Hematopoietic multipotent progenitor cell treated with erythropoietin and hydrocortisone succinate and interleukin-3 and kit ligand, for 17 days (in vitro differentiated cells): Measurements from ENCODE around the gene PTPN4.
"Not testable (repeated sequence)": the region's sequence is repeated elsewhere in the genome, so short reads cannot be mapped to it uniquely, and the experiment has no call there.

Experiments
- DNase-seq: peaks from one replicate; pipeline ENCODE4 v3.0.0-alpha.2; 2015; ENCODE audit warnings: low spot score

Gene PTPN4

GRCh38 chr2:119947535-119947934 is 187.8 kb downstream of the PTPN4 start:
- DNase-seq = no peak

GRCh38 chr2:119950966-119951365 is 191.2 kb downstream of the PTPN4 start:
- DNase-seq = no peak

GRCh38 chr2:119958670-119959268 is 199.0 kb downstream of the PTPN4 start:
- DNase-seq = no peak

GRCh38 chr2:119960821-119961220 is 201.1 kb downstream of the PTPN4 start:
- no peak for DNase-seq

- no peak for DNase-seq
These were observed 222.2 kb downstream of the PTPN4 start for GRCh38 chr2:119981896-119982295.

- no peak for DNase-seq
These were observed 222.8 kb downstream of the PTPN4 start for GRCh38 chr2:119982506-119982905.

GRCh38 chr2:119983108-119983507 is 223.4 kb downstream of the PTPN4 start:
- DNase-seq = no peak

GRCh38 chr2:119996148-119996547 is 236.4 kb downstream of the PTPN4 start:
- no peak for DNase-seq

- DNase-seq = not testable (repeated sequence)
These were observed 237.5 kb downstream of the PTPN4 start for GRCh38 chr2:119996896-119997891.

GRCh38 chr2:120001471-120001870 is 241.7 kb downstream of the PTPN4 start:
- no peak for DNase-seq

GRCh38 chr2:120004254-120004653 is 244.5 kb downstream of the PTPN4 start:
- DNase-seq = no peak

- no peak for DNase-seq
These were observed 246.3 kb downstream of the PTPN4 start for GRCh38 chr2:120005834-120006521.

DNA sequence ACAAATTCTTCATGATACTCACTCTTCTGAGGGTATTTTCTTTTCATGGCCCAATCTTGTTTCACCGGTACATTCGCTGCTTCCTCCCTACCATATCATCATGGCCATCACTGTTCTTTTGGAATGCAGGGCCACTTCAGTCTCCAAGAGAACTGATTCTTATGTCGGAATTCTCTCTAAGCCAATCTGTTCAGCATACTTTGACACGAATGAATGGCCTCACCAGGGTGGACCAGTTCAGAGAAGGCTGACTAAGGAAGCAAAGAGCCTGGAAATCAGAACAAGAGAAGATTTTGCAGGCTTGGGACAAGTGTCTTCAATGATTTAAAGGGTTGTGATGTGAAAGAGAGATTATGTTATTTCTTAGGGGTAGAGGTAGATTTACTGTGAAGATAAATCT is 248.1 kb downstream of the PTPN4 start:
- no peak for DNase-seq

DNA sequence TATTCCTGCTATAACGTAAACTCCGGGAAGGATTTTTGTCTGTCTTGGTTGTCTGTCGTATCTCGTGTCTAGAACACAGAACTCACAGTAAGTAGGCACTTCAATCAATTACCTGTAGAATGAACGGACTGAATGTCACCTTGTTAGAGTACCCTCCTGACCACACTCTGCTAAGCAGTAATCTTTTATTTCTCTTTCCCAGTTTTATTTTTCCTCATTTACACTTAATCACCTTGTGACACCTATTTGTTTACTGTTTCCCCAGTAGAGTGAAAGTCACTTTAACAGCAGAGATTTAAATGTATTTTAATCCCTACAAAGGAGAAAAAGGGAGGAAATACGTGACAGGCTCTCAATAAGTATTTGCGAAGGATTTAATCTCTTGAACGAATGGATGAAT is 252.6 kb downstream of the PTPN4 start:
- peak; percentile 8 for DNase-seq

GRCh38 chr2:120012771-120013596 is 253.3 kb downstream of the PTPN4 start, which contains the start of gene EPB41L5:
Gene EPB41L5 (plus strand): TSS chr2:120013077. CDS start chr2:120019085, 6,008 bp downstream.
- DNase-seq = peak; percentile 42

DNA sequence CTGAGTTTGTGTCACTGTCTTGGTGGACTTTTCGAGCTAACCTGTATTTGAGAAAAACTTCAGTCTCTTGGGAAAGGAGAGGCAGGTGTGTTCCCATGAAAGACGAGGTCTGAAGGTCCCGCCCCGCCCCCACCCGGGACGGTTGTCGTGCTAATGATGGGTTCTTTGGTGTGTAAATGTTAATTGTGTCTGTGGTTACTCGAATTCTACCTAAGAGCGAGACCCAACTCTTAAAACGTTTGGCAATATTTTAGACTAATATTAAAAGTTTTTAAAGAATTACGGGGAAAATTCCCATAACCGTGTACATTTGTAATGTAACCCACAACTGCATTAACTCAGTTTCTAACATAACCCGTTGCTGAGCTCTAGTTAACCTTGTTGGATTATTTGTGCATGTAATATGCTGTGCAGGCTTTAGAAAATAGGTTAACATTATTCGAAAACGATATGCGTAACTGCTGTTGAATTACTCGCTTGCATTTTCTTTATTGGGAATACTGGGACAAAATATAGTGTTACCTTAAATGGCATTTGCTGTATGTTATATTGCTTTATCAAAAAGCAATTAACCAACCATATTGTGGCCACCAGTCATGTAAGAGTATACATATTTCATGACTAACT is 254.0 kb downstream of the PTPN4 start:
- DNase-seq = no peak

DNA sequence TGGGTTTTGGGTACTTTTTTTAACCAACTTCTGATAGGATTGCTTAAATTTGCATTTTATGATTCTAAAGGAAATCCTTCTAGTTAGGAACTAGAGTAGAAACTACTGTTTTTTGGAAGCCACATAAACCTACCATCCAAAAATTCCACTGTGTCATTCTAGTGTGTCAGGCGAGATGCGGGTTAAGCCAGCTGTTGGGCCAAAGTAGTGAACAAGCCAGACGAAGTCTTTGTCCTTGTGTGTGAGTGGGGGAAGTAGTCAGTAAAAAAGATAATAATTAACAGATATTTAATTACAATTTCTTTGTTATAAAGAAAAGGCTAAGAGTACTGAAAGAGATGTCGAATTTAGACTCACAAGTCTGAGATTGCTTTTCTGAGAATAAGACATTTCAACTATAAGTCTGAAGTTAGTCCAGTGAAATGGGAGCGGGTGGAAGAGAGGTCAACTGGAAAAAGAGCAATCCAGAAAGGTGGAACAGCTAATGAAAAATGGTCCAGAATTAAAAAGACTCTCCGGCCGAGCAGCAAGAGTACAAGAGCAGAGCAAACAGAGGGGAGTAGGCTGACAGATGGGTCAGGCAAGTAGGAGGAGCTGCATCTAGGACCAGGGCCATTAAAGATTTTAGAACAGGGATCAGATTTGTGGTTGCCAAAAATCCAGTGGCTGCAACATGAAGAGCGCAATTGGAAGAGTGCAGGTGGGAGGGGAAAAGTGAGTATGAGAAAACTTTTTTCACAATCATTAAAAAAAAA is 254.7 kb downstream of the PTPN4 start:
- DNase-seq = no peak

GRCh38 chr2:120016800-120017199 is 257.1 kb downstream of the PTPN4 start:
- DNase-seq = no peak

DNA sequence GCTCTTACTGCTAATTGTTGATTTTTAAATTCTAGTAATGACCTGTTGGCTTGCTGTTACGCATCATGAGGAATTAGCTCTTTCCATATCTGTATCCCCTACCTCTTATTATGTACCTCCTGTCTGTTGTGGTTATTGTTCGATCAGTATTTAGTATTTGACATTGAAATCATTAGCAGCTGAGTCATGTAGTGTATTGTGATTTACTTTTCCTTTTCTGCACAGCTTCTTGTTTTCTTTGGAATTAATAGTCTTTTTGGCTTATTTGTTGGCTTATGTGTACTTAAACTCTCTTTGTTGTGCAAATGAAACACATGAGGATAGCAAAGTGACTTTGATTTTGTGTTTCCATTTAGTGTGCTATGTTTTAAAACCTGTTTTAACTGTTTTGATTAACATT is 257.5 kb downstream of the PTPN4 start:
- DNase-seq = no peak

DNA sequence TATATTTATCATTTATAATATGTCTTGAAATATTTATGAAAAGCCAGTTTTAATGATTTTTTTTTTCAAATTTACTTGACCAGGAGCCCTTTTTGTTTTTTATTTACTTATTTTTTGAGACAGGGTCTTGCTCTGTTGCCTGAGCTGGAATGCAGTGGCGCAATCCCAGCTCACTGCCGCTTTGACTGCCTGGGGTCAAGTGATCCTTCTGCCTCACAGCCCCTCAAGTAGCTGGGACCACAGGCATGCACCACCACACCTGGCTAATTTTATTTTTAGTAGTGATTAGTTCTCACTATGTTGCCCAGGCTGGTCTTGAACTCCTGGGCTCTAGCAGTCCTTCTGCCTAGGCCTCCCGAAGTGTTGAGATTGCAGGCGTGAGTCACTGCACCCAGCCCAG is 258.8 kb downstream of the PTPN4 start:
- DNase-seq = no peak

DNA sequence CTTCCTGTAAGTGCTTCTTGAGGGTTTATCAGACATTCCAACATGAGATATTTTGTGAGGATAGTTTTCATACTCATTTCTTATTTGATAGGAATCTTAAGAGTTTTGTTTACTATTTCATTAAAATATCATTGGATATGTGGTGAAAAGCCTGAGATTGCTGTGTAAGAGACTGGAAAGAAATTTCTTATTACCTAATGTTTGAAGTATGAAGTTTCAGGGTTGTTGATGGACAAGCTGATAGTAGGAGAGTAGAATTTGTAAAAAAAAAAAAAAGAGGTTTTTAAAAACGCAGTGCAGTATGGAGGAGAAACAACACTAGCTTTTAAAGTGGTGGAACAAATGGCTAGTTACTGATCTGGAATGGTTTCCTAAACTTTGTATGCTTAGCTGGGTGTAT is 260.8 kb downstream of the PTPN4 start:
- no peak for DNase-seq
